Lower leg skin (tissue), 4 donors: ENCODE data around the gene OARD1. TPM values are rescaled to one million over a fixed set of nuclear protein-coding genes. Genes with fewer than 3 reads are reported as not detected.

ENCODE experiments used
- DNase-seq, 2 donors: peaks; one replicate each; pipeline ENCODE4 v3.0.0-alpha.2; 2019; ENCODE audit warnings: low spot score in 2 of 2
- H3K4me3 ChIP-seq: fragments of 200-600 bp; sonication (generic); 2 replicates; pipeline ENCODE4 v1.5.1; 2017; ENCODE audit warnings: mild to moderate bottlenecking, low read depth; ENCODE audit not compliant: poor library complexity, severe bottlenecking
- CTCF ChIP-seq, 3 donors: fragments of 450-650 bp; IDR thresholded peaks; one replicate each; pipeline ENCODE4 v1.5.1; 2016; ENCODE audit warnings: antibody characterized with exemption in 3 of 3, mild to moderate bottlenecking in 3 of 3, moderate library complexity in 2 of 3
- POLR2A ChIP-seq, 2 donors: fragments of 450-650 bp; IDR thresholded peaks; one replicate each; pipeline ENCODE4 v1.6.1; 2016 to 2017; ENCODE audit warnings: antibody characterized with exemption in 2 of 2, mild to moderate bottlenecking in 1 of 2, moderate library complexity in 1 of 2
- WGBS, 2 donors: methylation state at CpG; one replicate each; pipeline ENCODE4 v1.1.5; 2018; 5-methylcytosine and 5-hydroxymethylcytosine counted together
- intact Hi-C: fragments of 100-400 bp; cut with DNase I; formaldehyde crosslinking; loops from one replicate; pipeline ENCODE4 v1.15.0; 2023; ENCODE audit warnings: low total_unique reads
- total RNA-seq, 4 donors: library from RNA; depleted of rRNA; stranded (reverse); fragments of >200 nt; gene quantifications; one replicate each; pipeline ENCODE4 v1.1.0, GENCODE V29; 2016

OARD1 gene
- total RNA-seq, 4 donors from 2014 or later, result 8.6 to 28.4 (median 18.4) TPM

- intact Hi-C loops, result no loop called here
- DNase-seq, result no peak
- WGBS, 2 donors, result 36 to 39% methylated on average over 3 of the region's 3 CpGs
- TF ChIP-seq POLR2A (IDR thresholded peaks at IDR 0.05) (no peak), CTCF (IDR thresholded peaks at IDR 0.05) (no peak)
- no peak overlapping the region for H3K4me3 ChIP-seq
Observed at GRCh38 chr6:41036186-41036585, 36.0 kb downstream of the OARD1 start.

GRCh38 chr6:41033776-41034175 lies 38.4 kb downstream of the OARD1 start:
- H3K4me3 ChIP-seq, result no peak overlapping the region
- intact Hi-C loops, result no loop called here
- WGBS, 2 donors, result 64 to 65% methylated on average over 10 to 13 of the region's 13 CpGs
- no peak for TF ChIP-seq CTCF (IDR thresholded peaks at IDR 0.05)
- no peak for TF ChIP-seq POLR2A (IDR thresholded peaks at IDR 0.05)
- no peak for DNase-seq

GRCh38 chr6:41032830-41033229 lies 39.3 kb downstream of the OARD1 start:
- no peak overlapping the region for H3K4me3 ChIP-seq
- no peak for DNase-seq
- TF ChIP-seq POLR2A (IDR thresholded peaks at IDR 0.05) (no peak), CTCF (IDR thresholded peaks at IDR 0.05) (no peak)
- WGBS, 2 donors, result 94 to 97% methylated on average over 15 of the region's 15 CpGs
- intact Hi-C loops, result no loop called here

- no peak for DNase-seq
- intact Hi-C loops, result no loop called here
- H3K4me3 ChIP-seq, result peak overlapping the region; percentile 42
- WGBS, 2 donors, result 49 to 52% methylated on average over 13 of the region's 13 CpGs
- TF ChIP-seq POLR2A (IDR thresholded peaks at IDR 0.05), result no peak
- no peak for TF ChIP-seq CTCF (IDR thresholded peaks at IDR 0.05)
Observed at GRCh38 chr6:41028561-41029412, 43.4 kb downstream of the OARD1 start.

GRCh38 chr6:41027799-41028560 lies 44.2 kb downstream of the OARD1 start:
- peak; percentile 65 to 96 for DNase-seq
- TF ChIP-seq POLR2A (IDR thresholded peaks at IDR 0.05) (no peak), CTCF (IDR thresholded peaks at IDR 0.05) (peak in 1 of 3 donors; percentile 91)
- intact Hi-C loops, result no loop called here
- WGBS, 2 donors, result 2 to 3% methylated on average over 19 to 26 of the region's 45 CpGs
- H3K4me3 ChIP-seq, result peak overlapping the region; percentile 42
